Measurements from ENCODE around the gene VWF.

DNA sequence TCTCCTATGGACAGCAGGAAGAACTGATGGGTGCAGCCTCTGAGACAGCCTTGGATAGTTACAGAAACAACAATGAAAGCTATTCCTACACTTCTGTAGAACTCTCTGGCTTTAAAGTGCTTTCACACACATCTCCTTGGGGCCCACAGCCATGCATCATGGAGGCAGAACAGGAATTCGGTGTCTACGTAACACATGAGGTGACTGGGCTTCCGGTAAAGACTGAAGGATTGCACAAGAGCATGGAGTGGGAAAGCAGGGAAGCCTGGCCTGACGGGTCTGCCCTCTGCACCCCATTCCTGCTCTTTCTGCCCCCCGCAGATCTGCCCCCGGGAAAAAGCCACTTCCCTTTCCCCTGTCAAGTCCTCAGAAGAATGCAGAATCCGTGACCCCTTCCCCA lies 82.6 kb downstream of the VWF start:
- TF ChIP-seq FOXP2 (optimal IDR thresholded peaks at IDR 0.05; ENCODE audit: control extremely low read depth, extremely low read length, insufficient read depth), result no peak
- no peak for TF ChIP-seq POLR2AphosphoS5 (IDR thresholded peaks at IDR 0.05; ENCODE audit: borderline replicate concordance, low read depth, low read length)
